GM18519 (cell line): ENCODE measurements around the gene CTH.
"Not testable (repeated sequence)": the region's sequence is repeated elsewhere in the genome, so short reads cannot be mapped to it uniquely, and the experiment has no call there.

Source experiments
- ATAC-seq: cut with Tn5 transposase; IDR thresholded peaks from one replicate; pipeline ENCODE4 v1.9.1; 2021; ENCODE audit warnings: mild to moderate bottlenecking, moderate library complexity; ENCODE audit not compliant: unreplicated experiment, low FRiP score

The CTH gene

GRCh38 chr1:70410604-70411359 lies at the start of gene CTH:
TSS of gene CTH (plus strand) at chr1:70411268. CDS start at chr1:70411416, 148 bp downstream.
- peak; percentile 84 for ATAC-seq

- ATAC-seq: no peak
Observed at GRCh38 chr1:70361727-70362398, 49.2 kb upstream of the CTH start.

GRCh38 chr1:70364439-70364838 lies 46.6 kb upstream of the CTH start:
- no peak for ATAC-seq

GRCh38 chr1:70366425-70366952 lies 44.6 kb upstream of the CTH start:
- ATAC-seq: not testable (repeated sequence)

- ATAC-seq: not testable (repeated sequence)
Observed at GRCh38 chr1:70366997-70367396, 44.1 kb upstream of the CTH start.

GRCh38 chr1:70367397-70367796 lies 43.7 kb upstream of the CTH start:
- not testable (repeated sequence) for ATAC-seq

DNA sequence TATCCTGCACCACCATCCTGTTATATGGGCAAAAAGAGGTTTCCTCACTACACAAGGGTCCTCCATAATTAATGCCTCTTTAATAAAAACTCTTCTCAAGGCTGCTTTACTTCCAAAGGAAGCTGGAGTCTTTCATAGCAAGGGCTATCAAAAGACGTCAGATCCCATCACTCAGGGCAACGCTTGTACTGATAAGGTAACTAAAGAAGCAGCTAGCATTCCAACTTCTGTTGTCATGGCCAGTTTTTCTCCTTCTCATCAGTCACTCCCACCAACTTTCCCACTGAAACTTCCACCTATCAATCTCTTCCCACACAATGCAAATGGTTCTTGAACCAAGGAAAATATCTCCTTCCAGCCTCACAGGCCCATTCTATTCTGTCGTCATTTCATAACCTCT lies 39.5 kb upstream of the CTH start:
- ATAC-seq: not testable (repeated sequence)

GRCh38 chr1:70372426-70372825 lies 38.6 kb upstream of the CTH start:
- no peak for ATAC-seq

DNA sequence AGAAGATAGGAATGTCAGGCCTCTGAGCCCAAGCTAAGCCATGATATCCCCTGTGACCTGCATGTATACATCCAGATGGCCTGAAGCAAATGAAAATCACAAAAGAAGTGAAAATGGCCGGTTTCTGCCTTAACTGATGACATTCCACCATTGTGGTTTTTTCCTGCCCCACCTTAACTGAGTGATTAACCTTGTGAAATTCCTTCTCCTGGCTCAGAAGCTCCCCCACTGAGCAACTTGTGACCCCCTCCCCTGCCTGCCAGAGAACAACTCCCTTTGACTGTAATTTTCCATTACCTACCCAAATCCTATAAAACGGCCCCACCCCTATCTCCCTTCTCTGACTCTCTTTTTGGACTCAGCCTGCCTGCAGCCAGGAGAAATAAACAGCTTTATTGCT lies 37.5 kb upstream of the CTH start:
- not testable (repeated sequence) for ATAC-seq

DNA sequence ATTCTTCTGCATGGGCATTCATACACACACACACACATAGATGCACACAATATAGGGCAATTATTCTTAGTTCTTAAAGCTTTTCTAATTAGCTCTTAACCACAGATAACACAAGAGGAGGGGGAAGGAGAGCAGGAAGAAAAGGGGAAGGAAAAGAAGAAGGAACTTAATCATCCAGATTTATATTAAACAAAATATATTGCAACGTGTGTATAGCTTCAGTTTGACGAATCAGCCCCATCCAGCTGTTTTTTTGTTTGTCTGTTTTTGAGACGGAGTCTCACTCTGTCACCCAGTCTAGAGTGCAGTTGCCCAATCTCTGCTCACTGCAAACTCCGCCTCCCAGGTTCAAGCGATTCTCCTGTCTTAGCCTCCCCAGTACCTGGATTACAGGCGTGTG lies 34.9 kb upstream of the CTH start:
- no peak for ATAC-seq

DNA sequence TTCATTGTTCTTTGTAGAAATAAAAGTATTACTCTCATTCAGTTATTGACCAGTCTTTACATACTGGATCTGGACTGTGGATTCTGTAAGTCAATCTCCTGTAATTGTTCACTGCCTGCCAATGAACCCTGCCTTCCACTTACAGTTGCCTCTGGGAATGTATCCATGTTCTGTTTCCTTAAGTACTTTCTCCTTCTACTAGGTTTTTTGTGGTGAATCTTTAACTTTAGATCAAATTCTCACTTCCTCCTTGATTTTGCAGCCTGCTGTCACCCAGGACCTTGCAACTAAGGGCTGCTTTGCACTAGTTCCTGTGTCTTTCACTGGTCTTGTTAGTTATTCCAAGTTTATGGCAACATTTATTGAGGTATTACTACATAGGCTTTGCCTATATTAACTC lies 28.4 kb upstream of the CTH start:
- ATAC-seq: peak; percentile 52

GRCh38 chr1:70383483-70383882 lies 27.6 kb upstream of the CTH start:
- no peak for ATAC-seq

DNA sequence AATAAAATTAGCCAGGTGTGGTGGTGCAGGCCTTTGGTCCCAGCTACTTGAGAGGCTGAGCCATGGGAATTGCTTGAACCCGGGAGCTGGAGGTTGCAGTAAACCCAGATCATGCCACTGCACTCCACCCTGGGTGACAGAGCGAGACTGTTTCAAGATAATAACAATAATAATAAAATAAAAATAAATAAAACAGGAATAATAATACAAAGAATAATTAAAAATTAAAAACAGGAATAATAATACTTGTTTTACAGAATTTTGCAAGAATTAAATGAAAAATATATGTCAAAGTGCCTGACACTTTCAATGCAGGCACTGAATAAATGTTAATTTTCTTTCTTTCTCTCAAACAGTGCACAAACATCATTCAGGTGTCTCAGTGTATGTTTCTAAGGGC lies 26.5 kb upstream of the CTH start:
- no peak for ATAC-seq

DNA sequence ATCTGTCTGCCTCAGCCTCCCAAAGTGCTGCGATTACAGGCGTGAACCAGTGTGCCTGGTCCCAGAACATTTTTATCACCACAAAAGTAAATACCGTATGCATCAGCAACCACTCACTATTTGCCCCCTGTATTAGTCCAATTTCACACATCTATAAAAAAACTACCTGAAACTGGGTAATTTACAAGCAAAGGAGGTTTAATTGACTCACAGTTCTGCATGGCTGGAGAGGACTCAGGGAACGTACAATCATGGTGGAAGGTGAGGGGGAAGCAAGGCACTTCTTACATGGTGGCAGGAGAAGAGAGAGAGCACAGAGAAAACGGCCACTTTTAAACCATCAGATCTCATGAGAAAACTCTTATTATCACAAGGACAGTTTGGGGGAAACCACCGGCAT lies 25.6 kb upstream of the CTH start:
- no peak for ATAC-seq

DNA sequence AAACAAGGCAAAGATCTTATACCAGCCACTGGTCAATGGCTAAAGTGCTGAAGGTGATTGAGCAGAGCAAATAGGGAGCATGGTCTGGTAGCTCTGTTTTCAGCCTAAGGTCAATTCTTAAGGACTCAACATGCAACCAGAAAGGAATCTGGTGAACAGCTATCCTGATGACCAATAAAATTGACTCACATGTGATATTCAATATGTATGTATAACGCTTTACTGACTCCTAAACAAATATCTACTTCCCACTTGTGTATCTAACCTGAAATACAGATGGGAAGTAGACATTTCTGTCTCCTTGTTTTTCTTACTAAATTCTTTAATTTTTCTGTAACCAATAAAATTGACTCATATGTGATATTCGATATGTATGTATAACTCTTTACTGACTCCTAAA lies 24.9 kb upstream of the CTH start:
- no peak for ATAC-seq

- ATAC-seq: no peak
Observed at GRCh38 chr1:70387507-70387906, 23.6 kb upstream of the CTH start.

DNA sequence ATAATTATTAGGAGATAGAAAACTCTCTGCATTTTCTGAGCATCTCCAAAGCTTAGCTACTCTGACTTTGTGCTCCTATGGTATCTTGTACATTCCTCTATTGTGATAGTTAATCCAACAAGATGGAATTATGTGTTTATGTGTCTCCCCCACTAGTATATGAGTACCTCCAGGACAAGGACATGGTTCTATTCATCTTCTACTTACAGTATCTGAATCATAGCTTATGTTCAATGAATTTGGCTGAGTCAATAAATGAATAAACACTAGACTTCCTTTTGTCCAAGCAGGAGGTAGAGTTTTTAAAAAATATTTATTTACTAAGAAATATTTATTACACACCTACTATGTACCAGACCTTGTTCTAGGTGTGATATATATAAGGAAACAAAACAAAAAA lies 18.4 kb upstream of the CTH start:
- ATAC-seq: no peak

DNA sequence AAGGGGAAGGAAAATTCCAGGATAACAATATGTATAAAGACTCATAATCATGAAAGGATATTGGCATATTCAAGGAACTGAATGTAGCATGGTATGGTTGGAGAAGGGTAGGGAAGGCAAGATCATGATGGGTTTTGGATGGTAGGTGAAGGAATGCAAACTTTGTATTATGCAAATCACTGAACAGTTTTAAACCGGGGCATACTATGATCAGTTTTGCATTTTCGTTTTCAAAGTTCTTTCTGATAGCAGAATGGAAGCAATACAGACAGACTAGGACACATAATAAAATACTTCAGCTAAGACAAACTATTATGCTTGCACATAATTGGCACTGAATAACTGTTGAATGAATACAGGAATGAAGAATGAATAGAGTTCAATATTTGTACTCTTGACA lies 14.5 kb upstream of the CTH start:
- ATAC-seq: no peak

DNA sequence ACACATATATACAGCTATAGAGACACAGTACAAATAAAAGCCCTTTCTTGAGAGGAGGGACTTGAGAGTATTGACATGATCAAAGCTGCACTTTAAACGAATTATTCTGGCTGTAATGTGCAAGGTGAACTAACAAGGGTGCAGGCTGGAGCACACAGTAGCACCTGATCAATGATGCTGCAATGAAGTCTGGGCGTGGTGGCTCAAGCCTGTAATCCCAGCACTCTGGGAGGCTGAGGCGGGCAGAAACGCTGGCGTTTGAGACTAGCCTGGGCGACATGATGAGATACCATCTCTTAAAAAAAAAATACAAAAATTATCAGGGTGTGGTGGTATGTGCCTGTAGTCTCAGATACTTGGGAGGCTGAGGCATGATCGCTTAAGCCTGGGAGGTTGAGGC lies 14.1 kb upstream of the CTH start:
- ATAC-seq: no peak

- no peak for ATAC-seq
Observed at GRCh38 chr1:70400335-70400734, 10.7 kb upstream of the CTH start.

DNA sequence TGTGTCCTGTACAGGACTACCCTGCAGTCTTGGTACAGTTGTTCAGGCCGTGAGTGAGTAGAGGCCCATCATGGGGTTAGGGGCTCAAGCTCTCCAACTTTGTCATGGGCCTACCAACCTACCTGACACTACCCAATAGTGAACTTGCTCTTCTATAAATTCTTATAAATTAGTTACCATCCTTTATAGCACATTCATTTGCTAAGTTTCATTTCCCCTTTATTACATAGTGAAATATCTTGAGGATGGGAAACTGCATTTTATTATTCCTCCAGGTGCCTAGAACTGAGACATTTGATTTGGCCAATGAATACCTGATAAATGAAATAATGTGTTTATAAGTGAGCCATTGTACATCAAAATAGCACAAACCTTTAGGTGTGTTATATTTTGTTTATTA lies 9.1 kb upstream of the CTH start:
- ATAC-seq: no peak

- ATAC-seq: no peak
Observed at GRCh38 chr1:70403759-70404158, 7.3 kb upstream of the CTH start.
